K562 (cell line): ENCODE results near the gene ADORA2A. TPM values are rescaled to one million over a fixed set of nuclear protein-coding genes. Genes with fewer than 3 reads are reported as not detected.
A peak's percentile ranks its signal among the peaks of the same experiment; 100 is the strongest.

Experiments
- ATAC-seq: fragments of 200-7000 bp; cut with Tn5 transposase; 3 replicates; pipeline ENCODE4 v1.9.1; 2020; ENCODE audit warnings: moderate library complexity
- BruUV-seq: library from RNA; stranded (reverse); fragments of 400-500 nt; replicated peaks from 2 replicates; lab custom pipeline; 2021; lab: Mats Ljungman, UMichigan
- CTCF ChIA-PET: fragments of 300-600 bp; formaldehyde crosslinking; extraction: SDS; loops from one replicate; lab custom pipeline; 2021; ENCODE audit warnings: low intra/inter-chr PET ratio; lab: Yijun Ruan, JAX
- POLR2A ChIA-PET: fragments of 300-600, 350-650 bp; sonication (Branson Sonifier 250); formaldehyde crosslinking; extraction: SDS; loops from one replicate; lab custom pipeline; 2021; ENCODE audit warnings: antibody characterized with exemption, inconsistent platforms; lab: Yijun Ruan, JAX
- DNase-seq, 4 experiments: peaks; one replicate each; pipeline versions ENCODE4 v3.0.0 to v3.0.0-alpha.2; 2011 to 2018; ENCODE audit warnings: low spot score in 3 of 4, mixed read lengths in 3 of 4; ENCODE audit errors: extremely low read depth in 1 of 4
- FAIRE-seq: peaks from 2 replicates; lab custom pipeline; 2011; peaks lifted over from hg19 to GRCh38; lab: Jason Lieb, UNC
- H2AFZ ChIP-seq: 2 replicates; pipeline ENCODE4 v1.6.0; 2011; ENCODE audit warnings: low read depth, low read length, control low read depth, inconsistent platforms
- H3K27ac ChIP-seq: fragments of 200-600 bp; 3 replicates; pipeline ENCODE4 v1.8.0; 2011; ENCODE audit warnings: low read depth, mild to moderate bottlenecking, control low read depth, inconsistent platforms, low read length, moderate library complexity, mixed read lengths; ENCODE audit errors: extremely low read depth
- H3K27me3 ChIP-seq, 2 experiments: fragments of 300-600 bp in 1 of 2; 2 replicates in 1 of 2; 3 replicates in 1 of 2; pipeline versions ENCODE4 v1.6.0 to v1.8.0; 2011; ENCODE audit warnings: inconsistent platforms in 2 of 2, low read length in 2 of 2, mild to moderate bottlenecking in 1 of 2, mixed read lengths in 1 of 2, moderate library complexity in 1 of 2; ENCODE audit not compliant: control insufficient read depth in 2 of 2, insufficient read depth in 2 of 2
- H3K36me3 ChIP-seq: fragments of 300-600 bp; 3 replicates; pipeline ENCODE4 v1.8.0; 2011; ENCODE audit warnings: mild to moderate bottlenecking, low read length, inconsistent platforms; ENCODE audit not compliant: control insufficient read depth, insufficient read depth
- H3K4me1 ChIP-seq, 2 experiments: fragments of 200-600 bp in 1 of 2; replicated peaks in 1 of 2; 2 replicates in 1 of 2; 3 replicates in 1 of 2; pipeline versions ENCODE4 v1.5.1 to v1.8.0; 2011; ENCODE audit warnings: inconsistent platforms in 2 of 2, low read length in 2 of 2, mild to moderate bottlenecking in 1 of 2, mixed read lengths in 1 of 2, moderate library complexity in 1 of 2; ENCODE audit not compliant: control insufficient read depth in 2 of 2, insufficient read depth in 2 of 2
- H3K4me2 ChIP-seq: 2 replicates; pipeline ENCODE4 v1.6.1; 2011; ENCODE audit warnings: low read length, control low read depth, inconsistent platforms, mixed read lengths; ENCODE audit not compliant: insufficient read depth
- H3K4me3 ChIP-seq: fragments of 200-600 bp; sonication (generic), shearing (Covaris generic); 2 replicates; pipeline ENCODE4 v1.5.1; 2016; ENCODE audit warnings: control low read depth, inconsistent platforms
- H3K79me2 ChIP-seq: fragments of 200-600 bp; 3 replicates; pipeline ENCODE4 v1.8.0; 2011; ENCODE audit warnings: low read length, inconsistent platforms; ENCODE audit not compliant: control insufficient read depth, insufficient read depth
- H3K9ac ChIP-seq, 2 experiments: 2 replicates each; pipeline versions ENCODE4 v1.6.0 to v1.6.1; 2011; ENCODE audit warnings: low read depth in 2 of 2, low read length in 2 of 2, control low read depth in 1 of 2, inconsistent platforms in 1 of 2, mild to moderate bottlenecking in 1 of 2, mixed read lengths in 1 of 2; ENCODE audit not compliant: insufficient read depth in 1 of 2
- H3K9me1 ChIP-seq: one replicate; pipeline ENCODE4 v1.6.0; 2011; ENCODE audit warnings: inconsistent platforms, mild to moderate bottlenecking, low read length, moderate library complexity; ENCODE audit not compliant: control insufficient read depth, insufficient read depth
- H3K9me3 ChIP-seq: replicated peaks from 2 replicates; pipeline ENCODE4 v1.5.1; 2011; ENCODE audit warnings: low read depth, low read length, inconsistent platforms; ENCODE audit not compliant: control insufficient read depth, insufficient read depth
- H4K20me1 ChIP-seq: replicated peaks from 2 replicates; pipeline ENCODE4 v1.6.1; 2011; ENCODE audit warnings: low read length, inconsistent platforms, mixed read lengths; ENCODE audit not compliant: control insufficient read depth, insufficient read depth
- AFF1 ChIP-seq, 2 experiments: fragments of 450-650 bp; IDR thresholded peaks; 2 replicates each; pipeline ENCODE4 v1.6.1; 2018; ENCODE audit warnings: mild to moderate bottlenecking in 2 of 2, low read depth in 1 of 2; ENCODE audit not compliant: partially characterized antibody in 2 of 2
- BCOR ChIP-seq: fragments of 450-650 bp; IDR thresholded peaks from 2 replicates; pipeline ENCODE4 v1.6.1; 2016
- CGGBP1 ChIP-seq: fragments of 250-450 bp; sonication (Bioruptor Pico); IDR thresholded peaks from 2 replicates; pipeline ENCODE4 v1.9.0; 2021; ENCODE audit warnings: mild to moderate bottlenecking
- GTF2B ChIP-seq: IDR thresholded peaks from 2 replicates; pipeline ENCODE4 v1.6.1; 2011; ENCODE audit not compliant: insufficient read length; ENCODE audit errors: extremely low read depth
- HDAC1 ChIP-seq, 2 experiments: fragments of 450-650 bp; IDR thresholded peaks; 2 replicates each; pipeline ENCODE4 v1.6.1; 2016 to 2017; ENCODE audit warnings: inconsistent platforms in 1 of 2, mild to moderate bottlenecking in 1 of 2, moderate library complexity in 1 of 2
- HEY1 ChIP-seq: fragments of 250-450 bp; sonication (Bioruptor Pico); IDR thresholded peaks from 2 replicates; pipeline ENCODE4 v1.5.0; 2020; ENCODE audit warnings: mild to moderate bottlenecking, moderate library complexity, borderline replicate concordance
- IRF2 ChIP-seq: sonication (generic); formaldehyde crosslinking; IDR thresholded peaks from 2 replicates; pipeline ENCODE4 v1.8.1; 2022; ENCODE audit warnings: mild to moderate bottlenecking, missing genetic modification reagents
- POLR2B ChIP-seq: fragments of 450-650 bp; IDR thresholded peaks from 2 replicates; pipeline ENCODE4 v1.6.1; 2018; ENCODE audit warnings: low read depth; ENCODE audit not compliant: partially characterized antibody
- RAD21 ChIP-seq, 2 experiments: fragments of 250-450 bp in 1 of 2; fragments of 450-650 bp in 1 of 2; sonication (Bioruptor Pico) in 1 of 2; formaldehyde crosslinking in 1 of 2; IDR thresholded peaks in 1 of 2; conservative IDR thresholded peaks in 1 of 2; 2 replicates each; pipeline versions ENCODE4 v1.4.0 to v1.8.0; 2020 to 2022; ENCODE audit warnings: mild to moderate bottlenecking in 2 of 2, moderate library complexity in 1 of 2
- RB1 ChIP-seq: fragments of 450-650 bp; IDR thresholded peaks from 2 replicates; pipeline ENCODE4 v1.6.1; 2017; ENCODE audit warnings: low read depth, mild to moderate bottlenecking
- RBM25 ChIP-seq: fragments of 200-400 bp; formaldehyde crosslinking; IDR thresholded peaks from 2 replicates; pipeline ENCODE4 v1.6.1; 2018; ENCODE audit warnings: low read length, low read depth, moderate library complexity; ENCODE audit not compliant: severe bottlenecking
- SMARCB1 ChIP-seq: IDR thresholded peaks from 2 replicates; pipeline ENCODE4 v1.6.1; 2011; ENCODE audit warnings: improper control_type of control experiment, low read depth; ENCODE audit not compliant: insufficient read length
- SNRNP70 ChIP-seq: fragments of 200-400 bp; formaldehyde crosslinking; optimal IDR thresholded peaks from 2 replicates; pipeline ENCODE3; 2017; ENCODE audit warnings: low read depth, low read length
- ZNF41 ChIP-seq: fragments of 250-450 bp; sonication (Bioruptor Pico); conservative IDR thresholded peaks from 2 replicates; pipeline ENCODE4 v1.4.0; 2020; ENCODE audit warnings: mild to moderate bottlenecking
- WGBS: fragments of 100-300 bp; shearing (Covaris generic); methylation state at CpG from one replicate; pipeline ENCODE4 v1.1.6; 2016; ENCODE audit warnings: low coverage, mixed read lengths; ENCODE audit not compliant: insufficient coverage; ENCODE audit errors: missing lambda C conversion rate; 5-methylcytosine and 5-hydroxymethylcytosine counted together
- in situ Hi-C: fragments of 300-500 bp; cut with MboI; formaldehyde crosslinking; loops from 4 replicates; pipeline ENCODE4 v1.15.0; 2018; ENCODE audit warnings: inconsistent platforms, mixed read lengths
- intact Hi-C: fragments of 100-400 bp; cut with micrococcal nuclease; formaldehyde crosslinking; loops from 2 replicates; pipeline ENCODE4 v1.14.2; 2022
- polyA plus RNA-seq, 8 experiments: library from polyadenylated mRNA; depleted of rRNA in 4 of 8; stranded (reverse) in 5 of 8; unstranded in 3 of 8; fragments of >200 nt; fragmentation: Nextera tagmentation in 2 of 8; fragmentation: Illumina TruSeq in 1 of 8; extraction: Ambion mirVana in 2 of 8; extraction: Trizol in 1 of 8; gene quantifications; 2 replicates each; pipeline versions ENCODE4 v1.2.1 to v1.2.3, GENCODE V29; 2011 to 2014; ENCODE audit warnings: inconsistent platforms in 1 of 8, missing spikeins in 1 of 8
- total RNA-seq, 7 experiments: library from RNA; depleted of rRNA in 6 of 7; stranded (reverse); fragments of >200 nt in 6 of 7; fragmentation: Illumina TruSeq in 2 of 7; extraction: Trizol in 2 of 7; gene quantifications; 2 replicates each; pipeline versions ENCODE4 v1.2.1 to v1.2.3, GENCODE V29; 2011 to 2021; ENCODE audit warnings: low replicate concordance in 1 of 7
- TF ChIP-seq, protein P1 (sequence below): fragments of 450-650 bp; IDR thresholded peaks from 2 replicates; pipeline ENCODE4 v1.6.1; 2016; ENCODE audit warnings: missing biosample characterization, missing genetic modification characterization

Gene ADORA2A
- total and polyA plus RNA-seq, 9 of the 15 experiments (the other 6 are each of a cell fraction or from before 2014, with no cell fraction given): 0.15 to 2.1 (median 0.66) TPM; not detected in 2

- in situ Hi-C loops (no loop called here), intact Hi-C loops (no loop called here)
- no peak overlapping the region for H3K27ac ChIP-seq
- peaks cover 0 to 23% of the 10 kb centered on the region in 2 experiments; a peak in 3 of 5 replicates for H3K4me1 ChIP-seq
- H2AFZ ChIP-seq: no peak overlapping the region
- POLR2A ChIA-PET: interaction anchor here (0.6 kb wide), 1 partner anchor 116 kb away, joined by 3 read pairs; no protein-coding TSS in a partner anchor
- WGBS: 23% methylated on average over 5 of the region's 5 CpGs
- H3K4me2 ChIP-seq: no peak overlapping the region
- no peaks in the 10 kb centered on the region for H3K79me2 ChIP-seq
- no peaks in the 10 kb centered on the region for H3K36me3 ChIP-seq
- ATAC-seq (peak; percentile 28; the same call in 1 of the 3 replicates), DNase-seq (no peak), FAIRE-seq (no peak)
- CTCF ChIA-PET: no interaction called here
- BruUV-seq: no TSS peak
- no peak overlapping the region for H3K4me3 ChIP-seq
- H4K20me1 ChIP-seq: 0 out of 2 replicates have a peak, but pooled peaks cover 2% of the 10 kb centered on the region
- H3K9me1 ChIP-seq: no peaks in the 10 kb centered on the region
- no peak overlapping the region for H3K9ac ChIP-seq
- no peaks in the 10 kb centered on the region for H3K9me3 ChIP-seq
- H3K27me3 ChIP-seq: peaks cover 0 to 4% of the 10 kb centered on the region in 2 experiments; a peak in 1 of 5 replicates
- TF ChIP-seq GTF2B: no peak
- no peak for TF ChIP-seq HEY1 (CRISPR knock-in tag)
- TF ChIP-seq CGGBP1 (CRISPR knock-in tag): no peak
- peak in 1 of 2 experiments; percentile 44; a peak in 1 of 4 replicates for TF ChIP-seq RAD21 (CRISPR knock-in tag; conservative IDR thresholded peaks at IDR 0.05 in 1 of 2, IDR thresholded peaks at IDR 0.05 in 1 of 2)
- TF ChIP-seq BCOR: peak; percentile 67; the same call in 1 of the 2 replicates
- no peak for TF ChIP-seq AFF1 (IDR thresholded peaks at IDR 0.05; ENCODE audit: low read depth in 1 of 2, partially characterized antibody in 2 of 2)
- no peak for TF ChIP-seq IRF2 (CRISPR knock-in tag)
- TF ChIP-seq RBM25: peak; percentile 85
- TF ChIP-seq ZNF41: no peak
- TF ChIP-seq SNRNP70: no peak
- TF ChIP-seq SMARCB1: no peak
- no peak for TF ChIP-seq RB1
- TF ChIP-seq POLR2B: no peak
- no peak for TF ChIP-seq HDAC1 (IDR thresholded peaks at IDR 0.05)
- TF ChIP-seq, protein P1, sequence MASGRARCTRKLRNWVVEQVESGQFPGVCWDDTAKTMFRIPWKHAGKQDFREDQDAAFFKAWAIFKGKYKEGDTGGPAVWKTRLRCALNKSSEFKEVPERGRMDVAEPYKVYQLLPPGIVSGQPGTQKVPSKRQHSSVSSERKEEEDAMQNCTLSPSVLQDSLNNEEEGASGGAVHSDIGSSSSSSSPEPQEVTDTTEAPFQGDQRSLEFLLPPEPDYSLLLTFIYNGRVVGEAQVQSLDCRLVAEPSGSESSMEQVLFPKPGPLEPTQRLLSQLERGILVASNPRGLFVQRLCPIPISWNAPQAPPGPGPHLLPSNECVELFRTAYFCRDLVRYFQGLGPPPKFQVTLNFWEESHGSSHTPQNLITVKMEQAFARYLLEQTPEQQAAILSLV (tag): no peak
These were observed 10.4 kb downstream of the ADORA2A start for GRCh38 chr22:24437741-24438328.
